ENCODE results near the gene ATP9B. TPM values are rescaled to one million over a fixed set of nuclear protein-coding genes. Genes with fewer than 3 reads are reported as not detected.

Gene ATP9B
- total RNA-seq, 1 donor from 2014 or later = 33.2 TPM

DNA sequence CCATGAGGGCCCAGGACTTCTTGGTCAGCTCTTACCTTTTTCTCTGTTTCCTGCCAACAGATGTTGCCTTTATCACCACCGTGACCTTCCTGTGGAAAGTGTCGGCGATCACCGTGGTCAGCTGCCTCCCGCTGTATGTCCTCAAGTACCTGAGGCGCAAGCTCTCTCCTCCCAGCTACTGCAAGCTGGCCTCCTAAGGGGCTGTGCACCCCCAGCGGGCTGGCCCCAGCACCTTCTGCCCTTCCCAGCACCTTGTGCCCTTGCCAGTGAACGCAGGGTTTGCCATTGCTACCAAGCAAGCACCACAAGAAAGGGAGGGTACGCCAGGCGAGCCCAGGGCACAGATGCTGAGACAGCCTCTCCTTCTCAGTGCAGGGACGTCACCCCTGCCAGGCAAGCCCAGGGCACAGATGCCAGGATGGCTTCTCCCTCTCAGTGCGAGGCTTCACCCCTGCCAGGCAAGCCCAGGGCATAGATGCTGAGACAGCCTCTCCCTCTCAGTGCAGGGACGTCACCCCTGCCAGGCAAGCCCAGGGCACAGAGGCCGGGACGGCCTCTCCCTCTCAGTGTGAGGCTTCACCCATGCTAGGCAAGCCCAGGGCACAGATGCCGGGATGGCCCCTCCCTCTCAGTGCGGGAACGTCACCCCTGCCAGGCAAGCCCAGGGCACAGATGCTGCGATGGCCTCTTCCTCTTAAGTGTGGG lies 308.1 kb downstream of the ATP9B start:
- TF ChIP-seq EZH2 (IDR thresholded peaks at IDR 0.05) = no peak
- TF ChIP-seq EZH2phosphoT487 (IDR thresholded peaks at IDR 0.05) = no peak
- TF ChIP-seq, protein P1, sequence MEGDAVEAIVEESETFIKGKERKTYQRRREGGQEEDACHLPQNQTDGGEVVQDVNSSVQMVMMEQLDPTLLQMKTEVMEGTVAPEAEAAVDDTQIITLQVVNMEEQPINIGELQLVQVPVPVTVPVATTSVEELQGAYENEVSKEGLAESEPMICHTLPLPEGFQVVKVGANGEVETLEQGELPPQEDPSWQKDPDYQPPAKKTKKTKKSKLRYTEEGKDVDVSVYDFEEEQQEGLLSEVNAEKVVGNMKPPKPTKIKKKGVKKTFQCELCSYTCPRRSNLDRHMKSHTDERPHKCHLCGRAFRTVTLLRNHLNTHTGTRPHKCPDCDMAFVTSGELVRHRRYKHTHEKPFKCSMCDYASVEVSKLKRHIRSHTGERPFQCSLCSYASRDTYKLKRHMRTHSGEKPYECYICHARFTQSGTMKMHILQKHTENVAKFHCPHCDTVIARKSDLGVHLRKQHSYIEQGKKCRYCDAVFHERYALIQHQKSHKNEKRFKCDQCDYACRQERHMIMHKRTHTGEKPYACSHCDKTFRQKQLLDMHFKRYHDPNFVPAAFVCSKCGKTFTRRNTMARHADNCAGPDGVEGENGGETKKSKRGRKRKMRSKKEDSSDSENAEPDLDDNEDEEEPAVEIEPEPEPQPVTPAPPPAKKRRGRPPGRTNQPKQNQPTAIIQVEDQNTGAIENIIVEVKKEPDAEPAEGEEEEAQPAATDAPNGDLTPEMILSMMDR (IDR thresholded peaks at IDR 0.05) = no peak
- Histone ChIP-seq H3K4me2 (no peak overlapping the region), H3K9me3 (ENCODE audit: low read depth) (no peaks in the 10 kb centered on the region), H3K4me3 (no peak overlapping the region), H2AFZ (replicated peaks) (no peak overlapping the region), H3K27me3 (no peaks in the 10 kb centered on the region), H3K27ac (no peak overlapping the region), H3K79me2 (ENCODE audit: low read depth) (no peaks in the 10 kb centered on the region), H3F3A (ENCODE audit: low read depth) (peaks cover 7% of the 10 kb centered on the region), H3K4me1 (no peaks in the 10 kb centered on the region), H4K20me1 (ENCODE audit: low read depth) (peaks cover 3% of the 10 kb centered on the region), H3K36me3 (no peaks in the 10 kb centered on the region), H3K9ac (no peak overlapping the region)
- Mint-ChIP-seq H3K36me3 (peaks cover 8% of the 10 kb centered on the region), H3K9me3 (no peaks in the 10 kb centered on the region), H3K4me3 (no peak overlapping the region), H3K27ac (no peak overlapping the region), H3K27me3 (ENCODE audit: insufficient read depth, low read depth) (no peaks in the 10 kb centered on the region), H3K4me1 (no peaks in the 10 kb centered on the region)
- no peak for DNase-seq (ENCODE audit: low spot score)

DNA sequence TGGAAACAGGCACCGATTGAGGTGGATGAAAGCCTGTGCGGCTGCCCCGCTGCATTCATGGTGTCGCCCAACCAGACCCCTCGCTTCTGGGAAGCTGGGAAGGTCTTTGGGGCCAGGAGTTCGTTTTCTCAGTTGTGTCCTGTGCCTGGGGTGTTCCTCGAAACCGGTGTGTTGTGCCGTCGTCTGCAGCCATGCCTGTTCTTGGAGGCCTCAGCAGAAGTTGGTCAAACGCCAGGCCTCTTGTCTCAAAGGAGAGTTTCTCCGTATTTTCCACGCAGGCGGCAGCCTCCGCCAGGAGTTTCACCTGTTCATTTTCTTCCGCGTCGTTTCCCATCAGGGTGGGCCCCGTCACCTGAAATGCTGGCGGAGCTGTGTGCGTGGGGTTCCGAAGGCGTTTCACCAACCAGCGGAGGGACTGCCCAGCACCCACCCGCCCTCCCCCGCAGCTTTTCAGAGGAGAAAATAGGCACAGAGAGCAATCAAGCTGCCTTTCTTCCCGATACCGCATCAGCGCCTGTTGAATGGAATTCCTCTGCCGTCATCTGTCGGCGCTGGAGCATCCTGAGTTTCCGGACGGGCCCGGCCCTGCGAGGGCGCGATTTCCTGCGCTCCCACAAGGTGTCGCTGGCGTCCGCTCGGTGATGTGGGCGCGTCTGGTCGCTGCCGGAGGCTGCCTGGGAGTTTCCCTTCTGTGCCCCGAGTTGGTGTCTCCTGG lies 309.5 kb downstream of the ATP9B start:
- Mint-ChIP-seq H3K27ac (no peak overlapping the region), H3K4me3 (no peak overlapping the region), H3K4me1 (no peaks in the 10 kb centered on the region), H3K36me3 (peaks cover 8% of the 10 kb centered on the region), H3K27me3 (ENCODE audit: insufficient read depth, low read depth) (no peaks in the 10 kb centered on the region), H3K9me3 (no peaks in the 10 kb centered on the region)
- Histone ChIP-seq H3K79me2 (ENCODE audit: low read depth) (no peaks in the 10 kb centered on the region), H3F3A (ENCODE audit: low read depth) (peaks cover 7% of the 10 kb centered on the region), H3K4me3 (peak overlapping the region; percentile 24), H3K4me2 (peak overlapping the region; percentile 71), H4K20me1 (ENCODE audit: low read depth) (peaks cover 3% of the 10 kb centered on the region), H3K27ac (no peak overlapping the region), H2AFZ (replicated peaks) (no peak overlapping the region), H3K36me3 (no peaks in the 10 kb centered on the region), H3K9ac (no peak overlapping the region), H3K9me3 (ENCODE audit: low read depth) (no peaks in the 10 kb centered on the region), H3K27me3 (no peaks in the 10 kb centered on the region), H3K4me1 (no peaks in the 10 kb centered on the region)
- TF ChIP-seq EZH2 (IDR thresholded peaks at IDR 0.05) (no peak), EZH2phosphoT487 (IDR thresholded peaks at IDR 0.05) (no peak)
- TF ChIP-seq, protein P1 (IDR thresholded peaks at IDR 0.05) = peak; percentile 97
- peak; percentile 92 for DNase-seq (ENCODE audit: low spot score)

DNA sequence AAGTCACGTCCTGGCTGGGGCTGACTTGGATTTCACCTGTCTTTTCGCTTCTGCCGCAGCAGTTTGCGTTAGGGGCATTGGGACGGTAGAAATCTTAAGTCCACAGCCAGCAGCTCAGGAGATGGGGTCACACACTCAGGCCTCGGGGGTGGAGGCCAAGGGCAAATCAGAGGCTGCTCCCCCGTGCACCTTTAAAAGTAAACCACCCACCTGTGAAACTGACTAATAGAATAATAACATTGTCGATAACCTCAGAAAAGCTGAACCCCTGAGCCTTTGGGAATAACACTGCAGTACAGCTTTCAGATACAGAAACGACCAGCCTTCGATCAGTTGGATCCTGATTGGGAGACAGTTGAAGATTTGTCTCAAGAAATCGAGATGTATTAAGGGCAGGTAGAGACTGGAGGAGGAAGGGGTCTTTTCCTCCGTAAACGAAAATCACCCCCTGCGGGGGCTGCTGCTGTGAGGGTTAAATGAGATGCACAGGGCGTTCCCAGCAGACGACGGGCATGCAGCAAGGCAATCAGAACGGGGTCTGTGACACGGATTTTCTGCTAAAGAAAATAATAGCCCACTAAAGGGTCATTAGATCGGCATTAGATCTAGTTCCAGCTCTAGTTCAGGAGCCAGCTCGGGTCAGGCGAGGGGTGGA lies 310.2 kb downstream of the ATP9B start:
- Histone ChIP-seq H3K9me3 (ENCODE audit: low read depth) (no peaks in the 10 kb centered on the region), H3K27ac (no peak overlapping the region), H3K4me1 (no peaks in the 10 kb centered on the region), H3K36me3 (no peaks in the 10 kb centered on the region), H4K20me1 (ENCODE audit: low read depth) (peaks cover 3% of the 10 kb centered on the region), H3K79me2 (ENCODE audit: low read depth) (no peaks in the 10 kb centered on the region), H3K4me2 (peak overlapping the region; percentile 13), H3K27me3 (no peaks in the 10 kb centered on the region), H3K9ac (no peak overlapping the region), H3F3A (ENCODE audit: low read depth) (peaks cover 7% of the 10 kb centered on the region), H3K4me3 (no peak overlapping the region), H2AFZ (replicated peaks) (no peak overlapping the region)
- no peak overlapping the region for H3K4me3 Mint-ChIP-seq
- no peak for TF ChIP-seq EZH2phosphoT487 (IDR thresholded peaks at IDR 0.05)
- TF ChIP-seq EZH2 (IDR thresholded peaks at IDR 0.05) = no peak
- TF ChIP-seq, protein P1 (IDR thresholded peaks at IDR 0.05) = no peak
- H3K27ac Mint-ChIP-seq = no peak overlapping the region
- DNase-seq (ENCODE audit: low spot score) = no peak
- H3K27me3 Mint-ChIP-seq (ENCODE audit: insufficient read depth, low read depth) = no peaks in the 10 kb centered on the region
- H3K36me3 Mint-ChIP-seq = peaks cover 5% of the 10 kb centered on the region
- no peaks in the 10 kb centered on the region for H3K4me1 Mint-ChIP-seq
- no peaks in the 10 kb centered on the region for H3K9me3 Mint-ChIP-seq
